Epithelial cell of proximal tubule (primary cell): Measurements from ENCODE around the gene IFI30. TPM values are rescaled to one million over a fixed set of nuclear protein-coding genes. Genes with fewer than 3 reads are reported as not detected.

Source experiments
- DNase-seq: peaks from one replicate; pipeline ENCODE4 v3.0.0-alpha.2; 2011; ENCODE audit warnings: low read depth
- H3K4me3 ChIP-seq: 2 replicates; pipeline ENCODE4 v1.5.1; 2011; ENCODE audit warnings: low read depth, mild to moderate bottlenecking, low read length
- total RNA-seq: library from RNA; depleted of rRNA; stranded (reverse); fragments of >200 nt; gene quantifications from 2 replicates; pipeline ENCODE4 v1.2.3, GENCODE V29; 2015
- TF ChIP-seq, protein P1 (sequence below): conservative IDR thresholded peaks from 2 replicates; pipeline ENCODE4 v1.5.1; 2012; ENCODE audit warnings: low read depth, mild to moderate bottlenecking, low read length

IFI30 gene
- total RNA-seq, 1 donor from 2014 or later = 10.1 TPM

DNA sequence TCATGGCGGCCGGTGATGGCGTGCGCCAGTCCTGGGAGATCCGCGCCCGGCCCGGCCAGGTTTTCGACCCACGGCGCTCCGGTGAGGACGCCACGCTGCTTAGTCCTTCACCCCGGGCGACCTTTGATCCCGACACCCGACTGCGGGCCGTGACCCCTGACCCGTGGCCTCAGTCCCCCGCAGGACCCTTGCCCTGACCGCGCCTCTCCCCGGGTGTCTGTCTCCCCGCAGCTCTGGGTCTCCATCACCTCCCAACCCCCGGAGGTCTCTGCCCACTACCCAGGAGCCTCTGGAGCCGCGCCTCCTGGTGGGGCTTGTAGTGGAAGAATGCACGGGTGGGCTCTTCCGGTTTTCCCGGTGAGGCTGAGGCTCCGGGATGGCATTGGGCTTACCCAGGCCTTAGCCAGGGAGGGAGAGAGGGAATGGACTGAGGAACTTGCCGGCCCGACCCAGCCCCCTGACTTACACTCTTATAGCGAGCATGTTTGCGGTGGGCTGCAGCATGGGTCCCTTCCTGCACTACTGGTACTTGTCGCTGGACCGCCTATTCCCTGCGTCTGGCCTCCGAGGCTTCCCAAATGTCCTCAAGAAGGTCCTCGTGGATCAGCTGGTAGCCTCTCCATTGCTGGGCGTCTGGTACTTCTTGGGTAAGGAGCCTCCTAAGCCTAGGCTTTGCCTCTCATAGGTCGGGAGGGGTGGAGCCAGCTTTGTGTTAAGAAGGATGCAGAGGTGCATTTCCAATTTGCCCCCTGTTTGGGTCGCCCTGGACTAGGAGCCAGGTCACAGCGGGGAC lies 20.0 kb downstream of the IFI30 start:
- TF ChIP-seq, protein P1, sequence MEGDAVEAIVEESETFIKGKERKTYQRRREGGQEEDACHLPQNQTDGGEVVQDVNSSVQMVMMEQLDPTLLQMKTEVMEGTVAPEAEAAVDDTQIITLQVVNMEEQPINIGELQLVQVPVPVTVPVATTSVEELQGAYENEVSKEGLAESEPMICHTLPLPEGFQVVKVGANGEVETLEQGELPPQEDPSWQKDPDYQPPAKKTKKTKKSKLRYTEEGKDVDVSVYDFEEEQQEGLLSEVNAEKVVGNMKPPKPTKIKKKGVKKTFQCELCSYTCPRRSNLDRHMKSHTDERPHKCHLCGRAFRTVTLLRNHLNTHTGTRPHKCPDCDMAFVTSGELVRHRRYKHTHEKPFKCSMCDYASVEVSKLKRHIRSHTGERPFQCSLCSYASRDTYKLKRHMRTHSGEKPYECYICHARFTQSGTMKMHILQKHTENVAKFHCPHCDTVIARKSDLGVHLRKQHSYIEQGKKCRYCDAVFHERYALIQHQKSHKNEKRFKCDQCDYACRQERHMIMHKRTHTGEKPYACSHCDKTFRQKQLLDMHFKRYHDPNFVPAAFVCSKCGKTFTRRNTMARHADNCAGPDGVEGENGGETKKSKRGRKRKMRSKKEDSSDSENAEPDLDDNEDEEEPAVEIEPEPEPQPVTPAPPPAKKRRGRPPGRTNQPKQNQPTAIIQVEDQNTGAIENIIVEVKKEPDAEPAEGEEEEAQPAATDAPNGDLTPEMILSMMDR = no peak
- H3K4me3 ChIP-seq = peak overlapping the region; percentile 94
- DNase-seq = no peak

DNA sequence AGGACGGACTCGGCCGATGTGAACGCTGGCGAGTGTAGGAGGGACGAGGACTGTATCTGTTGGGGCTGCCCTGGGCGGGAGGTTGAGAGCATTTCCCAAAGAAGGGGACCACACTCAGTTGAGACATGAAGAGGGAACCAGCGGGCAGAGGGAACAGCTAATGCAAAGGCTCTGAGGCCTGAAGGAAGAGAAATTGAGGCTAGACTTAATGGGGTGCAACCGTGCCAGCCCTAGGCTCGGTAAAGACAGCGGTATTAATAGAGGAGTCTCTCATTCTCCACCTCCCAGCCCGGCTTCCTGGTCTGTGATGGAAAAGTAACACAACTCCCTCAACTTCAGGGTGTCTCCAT lies 20.5 kb downstream of the IFI30 start:
- TF ChIP-seq, protein P1 = no peak
- DNase-seq = no peak
- H3K4me3 ChIP-seq = peak overlapping the region; percentile 94

DNA sequence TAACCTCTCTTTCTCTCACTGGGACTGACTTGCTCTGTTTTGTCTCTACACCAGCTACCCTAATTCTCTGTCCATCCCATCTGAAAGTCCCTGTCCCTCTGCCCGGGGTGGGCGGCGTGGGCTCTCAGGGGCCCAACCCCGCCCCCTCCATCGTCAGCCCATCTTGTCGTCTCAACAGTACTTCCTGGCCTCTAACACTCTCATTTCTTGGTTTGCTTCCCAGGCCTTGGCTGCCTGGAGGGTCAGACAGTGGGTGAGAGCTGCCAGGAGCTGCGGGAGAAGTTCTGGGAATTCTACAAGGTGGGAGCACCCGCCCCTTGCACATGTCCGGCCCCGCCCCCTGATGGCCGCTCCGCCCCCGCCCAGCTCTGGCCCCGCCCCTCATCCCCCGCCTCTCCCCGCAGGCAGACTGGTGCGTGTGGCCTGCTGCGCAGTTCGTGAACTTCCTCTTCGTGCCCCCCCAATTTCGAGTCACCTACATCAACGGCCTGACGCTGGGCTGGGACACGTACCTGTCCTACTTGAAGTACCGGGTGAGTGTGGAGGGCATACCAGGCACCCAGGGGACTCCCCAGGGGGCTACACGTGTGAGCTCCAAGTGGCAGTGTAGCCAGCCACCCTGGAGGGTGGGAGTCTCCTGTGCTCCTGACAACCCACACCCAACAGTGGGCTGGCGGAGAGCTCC lies 21.1 kb downstream of the IFI30 start:
- no peak overlapping the region for H3K4me3 ChIP-seq
- DNase-seq = no peak
- TF ChIP-seq, protein P1 = no peak

DNA sequence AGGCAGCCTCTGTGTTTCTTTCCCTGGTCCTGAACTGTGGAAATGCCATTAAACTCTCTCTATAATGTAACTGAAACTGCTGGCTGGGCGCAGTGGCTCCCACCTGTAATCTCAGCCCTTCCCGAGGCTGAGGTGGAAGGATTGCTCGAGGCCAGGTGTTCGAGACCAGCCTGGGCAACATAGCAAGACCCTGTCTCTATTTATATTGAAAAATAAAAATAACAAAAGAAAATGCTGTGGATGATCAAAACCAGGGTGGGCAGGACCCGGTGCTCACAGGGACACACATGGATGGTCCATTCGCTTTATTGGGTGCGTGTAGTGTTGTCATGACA lies 22.9 kb downstream of the IFI30 start:
- TF ChIP-seq, protein P1 = no peak
- no peak for DNase-seq
- H3K4me3 ChIP-seq = no peak overlapping the region

DNA sequence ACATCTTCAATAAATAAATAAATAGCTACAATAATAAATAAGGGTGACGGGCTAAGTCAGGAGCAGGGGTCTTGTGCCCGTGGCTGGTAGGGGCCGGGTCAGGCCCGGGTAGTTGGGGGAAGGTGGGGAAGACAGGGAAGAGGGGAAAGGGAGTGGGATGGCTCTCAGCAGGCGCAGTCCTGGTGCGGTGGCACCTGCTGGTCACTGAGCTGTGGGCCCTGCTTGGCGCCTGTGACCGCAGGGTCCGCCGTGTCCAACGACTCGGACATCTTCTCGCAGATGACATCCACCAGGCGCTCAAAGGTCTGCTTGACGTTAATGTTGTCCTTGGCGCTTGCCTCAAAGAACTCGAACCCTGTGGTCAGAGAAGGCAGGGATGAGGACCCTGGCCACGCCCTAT lies 23.7 kb downstream of the IFI30 start:
- H3K4me3 ChIP-seq = no peak overlapping the region
- no peak for DNase-seq
- TF ChIP-seq, protein P1 = no peak

DNA sequence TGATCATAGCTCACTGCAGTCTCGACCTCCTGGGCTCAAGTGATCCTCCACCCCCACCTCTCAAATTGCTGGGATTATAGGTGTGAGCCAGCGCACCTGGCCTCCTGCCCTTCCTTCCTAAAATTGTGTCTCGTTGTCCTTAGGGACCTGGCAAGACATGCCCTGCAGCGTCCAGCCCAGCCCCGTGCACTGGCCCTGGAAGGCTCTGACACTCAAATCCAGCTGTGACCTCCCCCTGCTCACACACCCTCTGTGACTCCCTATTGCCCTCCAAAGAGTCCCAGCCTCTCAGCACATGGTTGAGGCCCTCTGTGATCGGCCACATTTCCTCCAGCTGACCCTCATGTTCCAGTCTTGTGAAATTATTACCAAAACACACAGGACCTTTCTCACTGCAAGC lies 24.3 kb downstream of the IFI30 start:
- no peak overlapping the region for H3K4me3 ChIP-seq
- DNase-seq = no peak
- TF ChIP-seq, protein P1 = no peak

DNA sequence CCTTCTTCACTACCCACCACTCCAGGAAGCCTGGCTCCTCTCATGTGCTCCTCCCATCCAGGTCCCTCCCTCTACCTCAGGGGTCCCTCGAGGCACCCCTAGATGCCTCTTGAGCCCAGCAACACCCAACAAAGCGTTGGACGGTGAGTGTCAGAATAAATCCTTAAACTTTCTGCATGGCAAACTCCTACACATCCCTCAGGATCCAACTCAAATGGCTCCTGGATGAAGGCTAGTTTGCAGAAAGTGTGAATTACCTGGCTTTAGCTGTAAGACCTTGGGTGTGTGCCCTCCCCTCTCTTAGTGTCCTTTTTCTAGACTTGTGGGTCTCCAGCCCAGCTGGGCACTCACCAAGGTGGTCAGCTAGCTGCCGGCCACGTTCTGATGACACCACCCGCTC lies 24.8 kb downstream of the IFI30 start:
- no peak overlapping the region for H3K4me3 ChIP-seq
- no peak for DNase-seq
- TF ChIP-seq, protein P1 = no peak
